ENCODE data around the gene TBC1D10B. TPM values are rescaled to one million over a fixed set of nuclear protein-coding genes. Genes with fewer than 3 reads are reported as not detected.

TBC1D10B gene
- total RNA-seq, 4 donors from 2014 or later, result 34.4 to 43.2 (median 38.4) TPM

DNA sequence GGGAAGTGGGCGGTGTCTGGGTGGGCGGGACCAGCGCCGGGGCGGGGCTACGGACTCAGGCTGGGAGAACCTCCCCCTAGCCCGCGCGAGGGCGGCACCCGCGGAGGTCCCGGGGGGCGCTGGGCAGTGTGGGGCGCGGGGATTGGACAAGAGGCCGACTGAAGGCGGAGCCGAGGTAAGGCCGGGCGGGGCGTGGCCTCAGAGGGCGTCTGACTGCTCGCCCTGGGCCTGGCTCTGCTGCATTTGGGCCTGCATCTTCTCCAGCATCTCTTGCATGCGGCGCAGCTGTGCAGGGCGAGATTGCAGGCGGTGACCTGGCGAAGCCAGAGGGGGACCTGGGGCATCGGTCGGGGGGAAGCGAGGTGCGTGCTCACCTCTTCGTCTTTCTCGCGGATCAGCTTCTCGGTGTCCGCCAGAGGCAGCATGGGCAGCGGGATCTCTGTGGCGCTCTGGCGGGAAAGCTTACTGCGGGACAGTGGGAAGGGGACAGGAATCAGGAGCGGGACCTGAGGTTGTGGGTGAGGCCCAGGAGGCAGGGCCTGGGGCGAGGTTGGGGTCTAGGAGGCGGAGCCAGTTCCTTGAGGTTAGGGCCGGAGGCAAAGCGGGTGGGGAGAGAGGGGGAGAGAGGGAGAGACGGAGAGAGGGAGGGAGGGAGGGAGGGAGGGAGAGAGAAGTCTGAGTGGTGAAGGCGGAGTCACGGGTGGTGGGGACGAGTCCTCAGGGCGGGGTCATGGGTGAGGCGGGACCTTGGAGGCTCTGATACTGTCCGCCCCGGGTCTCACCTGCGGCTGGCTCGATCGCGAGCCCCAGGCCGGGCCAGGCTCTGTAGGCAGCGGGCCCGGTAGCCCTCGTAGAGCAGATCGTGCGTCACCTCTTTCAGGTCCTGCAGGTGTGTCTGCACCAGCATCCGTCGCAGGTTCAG is 8.2 kb upstream of the TBC1D10B start:
- TF ChIP-seq POLR2AphosphoS5 (IDR thresholded peaks at IDR 0.05) (peak in 2 of 3 donors; percentile 9 to 77), POLR2A (IDR thresholded peaks at IDR 0.05) (peak in 1 of 2 donors; percentile 73), EP300 (IDR thresholded peaks at IDR 0.05) (no peak)
- TF ChIP-seq, protein P1, sequence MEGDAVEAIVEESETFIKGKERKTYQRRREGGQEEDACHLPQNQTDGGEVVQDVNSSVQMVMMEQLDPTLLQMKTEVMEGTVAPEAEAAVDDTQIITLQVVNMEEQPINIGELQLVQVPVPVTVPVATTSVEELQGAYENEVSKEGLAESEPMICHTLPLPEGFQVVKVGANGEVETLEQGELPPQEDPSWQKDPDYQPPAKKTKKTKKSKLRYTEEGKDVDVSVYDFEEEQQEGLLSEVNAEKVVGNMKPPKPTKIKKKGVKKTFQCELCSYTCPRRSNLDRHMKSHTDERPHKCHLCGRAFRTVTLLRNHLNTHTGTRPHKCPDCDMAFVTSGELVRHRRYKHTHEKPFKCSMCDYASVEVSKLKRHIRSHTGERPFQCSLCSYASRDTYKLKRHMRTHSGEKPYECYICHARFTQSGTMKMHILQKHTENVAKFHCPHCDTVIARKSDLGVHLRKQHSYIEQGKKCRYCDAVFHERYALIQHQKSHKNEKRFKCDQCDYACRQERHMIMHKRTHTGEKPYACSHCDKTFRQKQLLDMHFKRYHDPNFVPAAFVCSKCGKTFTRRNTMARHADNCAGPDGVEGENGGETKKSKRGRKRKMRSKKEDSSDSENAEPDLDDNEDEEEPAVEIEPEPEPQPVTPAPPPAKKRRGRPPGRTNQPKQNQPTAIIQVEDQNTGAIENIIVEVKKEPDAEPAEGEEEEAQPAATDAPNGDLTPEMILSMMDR (IDR thresholded peaks at IDR 0.05), result no peak

DNA sequence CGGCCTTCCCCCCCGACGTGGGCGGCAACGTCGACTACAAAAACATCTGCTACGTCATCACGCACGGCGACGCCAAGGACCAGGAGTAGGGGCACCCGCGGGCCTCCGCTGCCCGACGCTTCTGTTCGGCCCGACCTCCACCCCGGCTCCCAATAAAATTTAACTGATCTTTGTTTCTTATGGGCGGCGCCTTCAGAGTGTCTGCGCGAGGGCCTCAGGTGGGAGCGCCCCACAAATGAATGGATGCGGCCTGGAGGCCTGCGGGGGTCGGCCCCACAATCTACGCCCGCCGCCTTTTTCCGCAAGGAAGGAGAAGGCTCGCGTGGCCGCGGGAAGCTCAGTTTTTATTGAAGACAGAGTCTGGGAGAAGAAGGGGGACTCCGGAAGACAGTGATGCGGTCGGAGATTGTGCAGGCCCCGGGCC is 7.5 kb upstream of the TBC1D10B start:
- TF ChIP-seq, protein P1 (IDR thresholded peaks at IDR 0.05), result no peak
- TF ChIP-seq POLR2AphosphoS5 (IDR thresholded peaks at IDR 0.05) (peak; percentile 35 to 80 (median 69)), EP300 (IDR thresholded peaks at IDR 0.05) (no peak), POLR2A (IDR thresholded peaks at IDR 0.05) (peak in 1 of 2 donors; percentile 69)
- 0% methylated on average over 16 of the region's 39 CpGs for WGBS
- peak; percentile 98 to 99 for DNase-seq (ENCODE audit: low spot score in 2 of 2)
- Histone ChIP-seq H3K4me1 (peaks cover 22% of the 10 kb centered on the region), H3K36me3 (no peaks in the 10 kb centered on the region), H3K27ac (peak overlapping the region; percentile 99), H3K4me3 (peak overlapping the region; percentile 77), H3K9me3 (no peaks in the 10 kb centered on the region), H3K27me3 (no peaks in the 10 kb centered on the region)

More for the DNA sequence above, 8.2 kb upstream of the TBC1D10B start:
- WGBS, result under 1% methylated on average over 37 of the region's 67 CpGs
- Histone ChIP-seq H3K4me3 (peak overlapping the region; percentile 77), H3K27ac (peak overlapping the region; percentile 99), H3K9me3 (no peaks in the 10 kb centered on the region), H3K36me3 (no peaks in the 10 kb centered on the region), H3K4me1 (peaks cover 22% of the 10 kb centered on the region), H3K27me3 (no peaks in the 10 kb centered on the region)
- DNase-seq (ENCODE audit: low spot score in 2 of 2), result peak; percentile 99 to 100

DNA sequence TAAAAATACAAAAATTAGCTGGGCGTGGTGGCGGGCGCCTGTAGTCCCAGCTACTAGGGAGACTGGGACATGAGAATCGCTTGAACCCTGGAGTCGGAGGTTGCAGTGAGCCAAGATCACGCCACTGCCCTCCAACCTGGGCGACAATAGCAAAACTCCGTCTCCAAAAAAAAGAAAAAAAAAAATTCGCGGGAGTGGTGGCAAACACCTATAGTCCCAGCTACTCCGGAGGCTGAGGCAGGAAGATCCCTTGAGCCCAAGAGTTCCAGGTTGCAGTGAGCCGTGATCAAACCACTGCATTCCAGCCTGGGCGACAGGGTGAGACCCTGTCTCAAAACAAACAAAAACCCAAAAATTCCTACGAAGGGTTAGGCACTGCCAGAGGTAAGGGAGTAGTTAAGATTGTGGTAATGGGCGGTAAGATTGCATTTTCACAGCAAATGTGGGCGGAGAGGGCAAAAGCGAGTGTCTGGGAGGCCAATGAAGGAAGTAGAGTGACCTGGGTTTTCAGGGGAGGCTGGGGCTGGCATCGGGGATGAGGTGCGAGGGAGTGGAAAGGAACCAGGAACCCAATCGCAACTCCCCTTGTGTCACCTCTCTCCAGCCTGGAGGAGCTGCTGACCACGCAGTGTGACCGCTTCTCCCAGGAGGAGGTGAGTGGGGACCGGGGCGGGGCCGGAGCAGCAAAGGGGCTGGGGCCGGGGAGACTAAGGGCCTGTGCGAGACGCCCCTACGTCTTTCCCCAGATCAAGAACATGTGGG is 6.9 kb upstream of the TBC1D10B start:
- no peak for TF ChIP-seq POLR2A (IDR thresholded peaks at IDR 0.05)
- no peak for TF ChIP-seq EP300 (IDR thresholded peaks at IDR 0.05)
- no peak for TF ChIP-seq POLR2AphosphoS5 (IDR thresholded peaks at IDR 0.05)
- TF ChIP-seq, protein P1 (IDR thresholded peaks at IDR 0.05), result no peak

DNA sequence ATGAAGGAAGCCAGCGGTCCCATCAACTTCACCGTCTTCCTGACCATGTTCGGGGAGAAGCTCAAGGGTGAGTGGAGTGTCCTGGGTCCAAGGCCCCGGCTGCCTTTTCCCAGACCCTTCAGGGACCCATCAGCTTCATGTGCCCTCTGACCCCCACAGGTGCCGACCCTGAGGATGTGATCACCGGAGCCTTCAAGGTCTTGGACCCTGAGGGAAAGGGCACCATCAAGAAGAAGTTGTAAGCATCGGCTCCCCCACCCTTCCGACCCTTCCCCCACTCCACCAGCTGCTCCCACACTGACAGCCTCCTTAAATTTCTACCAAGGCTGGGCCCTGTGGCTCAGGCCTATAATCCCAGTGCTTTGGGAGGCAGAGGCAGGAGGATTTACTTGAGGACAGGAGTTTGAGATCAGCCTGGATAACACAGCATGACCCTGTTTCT is 6.2 kb upstream of the TBC1D10B start:
- H3K27ac ChIP-seq, result peak overlapping the region; percentile 99
- H3K4me1 ChIP-seq, result peaks cover 22% of the 10 kb centered on the region
- no peaks in the 10 kb centered on the region for H3K36me3 ChIP-seq
- 95% methylated on average over 7 of the region's 8 CpGs for WGBS
- H3K4me3 ChIP-seq, result no peak overlapping the region
- no peaks in the 10 kb centered on the region for H3K27me3 ChIP-seq
- DNase-seq (ENCODE audit: low spot score in 2 of 2), result peak in 1 of 2 donors; percentile 62
- H3K9me3 ChIP-seq, result no peaks in the 10 kb centered on the region
- TF ChIP-seq, protein P1 (IDR thresholded peaks at IDR 0.05), result no peak
- TF ChIP-seq POLR2A (IDR thresholded peaks at IDR 0.05), result no peak

More for the DNA sequence above, 6.9 kb upstream of the TBC1D10B start:
- Histone ChIP-seq H3K4me1 (peaks cover 22% of the 10 kb centered on the region), H3K36me3 (no peaks in the 10 kb centered on the region), H3K9me3 (no peaks in the 10 kb centered on the region), H3K27me3 (no peaks in the 10 kb centered on the region), H3K4me3 (peak overlapping the region; percentile 77), H3K27ac (peak overlapping the region; percentile 99)
- WGBS, result 31% methylated on average over 28 of the region's 29 CpGs
- DNase-seq (ENCODE audit: low spot score in 2 of 2), result no peak

Data from suprapubic skin (tissue), 4 donors.